ENCODE results near the gene BLNK. TPM values are rescaled to one million over a fixed set of nuclear protein-coding genes. Genes with fewer than 3 reads are reported as not detected.

BLNK gene
- total RNA-seq, 1 donor from 2014 or later, result not detected

GRCh38 chr10:96188916-96189315 lies 82.5 kb downstream of the BLNK start:
- Mint-ChIP-seq H3K27ac (ENCODE audit: unreplicated experiment) (no peak overlapping the region), H3K36me3 (ENCODE audit: low read depth, unreplicated experiment) (no peaks in the 10 kb centered on the region), H3K27me3 (ENCODE audit: low read depth, unreplicated experiment) (peaks cover 2% of the 10 kb centered on the region), H3K4me1 (ENCODE audit: low read depth, unreplicated experiment) (peaks cover 5% of the 10 kb centered on the region), H3K9me3 (ENCODE audit: unreplicated experiment) (peaks cover 3% of the 10 kb centered on the region), H3K4me3 (ENCODE audit: unreplicated experiment) (no peak overlapping the region)
- Histone ChIP-seq H3K79me2 (ENCODE audit: insufficient read depth, low read length) (no peaks in the 10 kb centered on the region), H4K20me1 (ENCODE audit: insufficient read depth, low read length) (no peaks in the 10 kb centered on the region), H2AFZ (ENCODE audit: low read depth, low read length) (no peak overlapping the region), H3K27ac (ENCODE audit: low read depth, low read length) (no peak overlapping the region), H3K36me3 (ENCODE audit: insufficient read depth, low read length) (no peaks in the 10 kb centered on the region), H3K9ac (ENCODE audit: low read length) (no peak overlapping the region), H3K4me1 (ENCODE audit: insufficient read depth, low read length) (peaks cover 3% of the 10 kb centered on the region), H3K27me3 (ENCODE audit: insufficient read depth, low read length) (no peaks in the 10 kb centered on the region), H3K9me3 (ENCODE audit: insufficient read depth, low read depth, low read length) (no peaks in the 10 kb centered on the region), H3K4me2 (ENCODE audit: low read length) (no peak overlapping the region), H3K4me3 (ENCODE audit: insufficient read depth, low read depth, low read length) (no peak overlapping the region)
- peak; percentile 40 for DNase-seq (ENCODE audit: low read depth)
- FAIRE-seq, result no peak
- TF ChIP-seq, protein P1, sequence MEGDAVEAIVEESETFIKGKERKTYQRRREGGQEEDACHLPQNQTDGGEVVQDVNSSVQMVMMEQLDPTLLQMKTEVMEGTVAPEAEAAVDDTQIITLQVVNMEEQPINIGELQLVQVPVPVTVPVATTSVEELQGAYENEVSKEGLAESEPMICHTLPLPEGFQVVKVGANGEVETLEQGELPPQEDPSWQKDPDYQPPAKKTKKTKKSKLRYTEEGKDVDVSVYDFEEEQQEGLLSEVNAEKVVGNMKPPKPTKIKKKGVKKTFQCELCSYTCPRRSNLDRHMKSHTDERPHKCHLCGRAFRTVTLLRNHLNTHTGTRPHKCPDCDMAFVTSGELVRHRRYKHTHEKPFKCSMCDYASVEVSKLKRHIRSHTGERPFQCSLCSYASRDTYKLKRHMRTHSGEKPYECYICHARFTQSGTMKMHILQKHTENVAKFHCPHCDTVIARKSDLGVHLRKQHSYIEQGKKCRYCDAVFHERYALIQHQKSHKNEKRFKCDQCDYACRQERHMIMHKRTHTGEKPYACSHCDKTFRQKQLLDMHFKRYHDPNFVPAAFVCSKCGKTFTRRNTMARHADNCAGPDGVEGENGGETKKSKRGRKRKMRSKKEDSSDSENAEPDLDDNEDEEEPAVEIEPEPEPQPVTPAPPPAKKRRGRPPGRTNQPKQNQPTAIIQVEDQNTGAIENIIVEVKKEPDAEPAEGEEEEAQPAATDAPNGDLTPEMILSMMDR (IDR thresholded peaks at IDR 0.05; ENCODE audit: insufficient read depth, low read depth, low read length), result no peak
- TF ChIP-seq EZH2 (IDR thresholded peaks at IDR 0.05; ENCODE audit: insufficient read depth, low read length), result no peak

DNA sequence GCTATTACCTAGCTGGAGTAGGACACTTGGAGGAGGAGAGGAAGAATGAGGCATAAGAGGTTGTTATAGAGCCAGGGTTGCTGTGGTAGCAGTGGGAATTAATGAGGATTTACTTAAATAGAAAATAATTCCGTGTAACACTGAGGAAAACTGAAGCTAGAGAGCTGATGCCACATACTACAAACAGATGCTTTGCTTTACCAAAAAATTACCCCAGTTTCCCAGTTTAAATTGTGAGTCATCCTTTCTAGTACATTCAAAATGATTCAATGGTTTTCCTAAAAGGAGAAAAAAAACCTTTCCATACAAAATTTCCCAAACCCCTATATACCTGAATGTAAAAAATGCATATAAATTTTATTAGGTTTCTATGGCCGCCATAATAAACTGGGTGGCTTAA lies 82.9 kb downstream of the BLNK start:
- no peak for TF ChIP-seq EZH2 (IDR thresholded peaks at IDR 0.05; ENCODE audit: insufficient read depth, low read length)
- TF ChIP-seq, protein P1 (IDR thresholded peaks at IDR 0.05; ENCODE audit: insufficient read depth, low read depth, low read length), result no peak
- peaks cover 2% of the 10 kb centered on the region for H3K27me3 Mint-ChIP-seq (ENCODE audit: low read depth, unreplicated experiment)
- Histone ChIP-seq H3K27me3 (ENCODE audit: insufficient read depth, low read length) (no peaks in the 10 kb centered on the region), H3K9me3 (ENCODE audit: insufficient read depth, low read depth, low read length) (no peaks in the 10 kb centered on the region), H2AFZ (ENCODE audit: low read depth, low read length) (no peak overlapping the region), H3K27ac (ENCODE audit: low read depth, low read length) (no peak overlapping the region), H3K4me1 (ENCODE audit: insufficient read depth, low read length) (peaks cover 3% of the 10 kb centered on the region), H3K9ac (ENCODE audit: low read length) (no peak overlapping the region), H3K4me2 (ENCODE audit: low read length) (no peak overlapping the region), H4K20me1 (ENCODE audit: insufficient read depth, low read length) (no peaks in the 10 kb centered on the region), H3K79me2 (ENCODE audit: insufficient read depth, low read length) (no peaks in the 10 kb centered on the region), H3K36me3 (ENCODE audit: insufficient read depth, low read length) (no peaks in the 10 kb centered on the region), H3K4me3 (ENCODE audit: insufficient read depth, low read depth, low read length) (no peak overlapping the region)
- no peak for DNase-seq (ENCODE audit: low read depth)
- no peak for FAIRE-seq
- peaks cover 2% of the 10 kb centered on the region for H3K36me3 Mint-ChIP-seq (ENCODE audit: low read depth, unreplicated experiment)
- H3K4me3 Mint-ChIP-seq (ENCODE audit: unreplicated experiment), result no peak overlapping the region
- H3K4me1 Mint-ChIP-seq (ENCODE audit: low read depth, unreplicated experiment), result peaks cover 5% of the 10 kb centered on the region
- H3K9me3 Mint-ChIP-seq (ENCODE audit: unreplicated experiment), result peaks cover 3% of the 10 kb centered on the region
- no peak overlapping the region for H3K27ac Mint-ChIP-seq (ENCODE audit: unreplicated experiment)

GRCh38 chr10:96176985-96177384 lies 94.4 kb downstream of the BLNK start:
- no peak for TF ChIP-seq EZH2 (IDR thresholded peaks at IDR 0.05; ENCODE audit: insufficient read depth, low read length)
- TF ChIP-seq, protein P1 (IDR thresholded peaks at IDR 0.05; ENCODE audit: insufficient read depth, low read depth, low read length), result no peak
- DNase-seq (ENCODE audit: low read depth) (no peak), FAIRE-seq (no peak)
- H3K79me2 ChIP-seq (ENCODE audit: insufficient read depth, low read length), result no peaks in the 10 kb centered on the region
- no peak overlapping the region for H3K9ac ChIP-seq (ENCODE audit: low read length)
- peaks cover 4% of the 10 kb centered on the region for H3K36me3 Mint-ChIP-seq (ENCODE audit: low read depth, unreplicated experiment)
- H3K9me3 ChIP-seq (ENCODE audit: insufficient read depth, low read depth, low read length), result no peaks in the 10 kb centered on the region
- no peak overlapping the region for H3K27ac ChIP-seq (ENCODE audit: low read depth, low read length)
- no peak overlapping the region for H3K27ac Mint-ChIP-seq (ENCODE audit: unreplicated experiment)
- H3K9me3 Mint-ChIP-seq (ENCODE audit: unreplicated experiment), result peaks cover 13% of the 10 kb centered on the region
- no peak overlapping the region for H3K4me3 Mint-ChIP-seq (ENCODE audit: unreplicated experiment)
- no peaks in the 10 kb centered on the region for H4K20me1 ChIP-seq (ENCODE audit: insufficient read depth, low read length)
- no peak overlapping the region for H3K4me2 ChIP-seq (ENCODE audit: low read length)
- no peaks in the 10 kb centered on the region for H3K36me3 ChIP-seq (ENCODE audit: insufficient read depth, low read length)
- no peak overlapping the region for H3K4me3 ChIP-seq (ENCODE audit: insufficient read depth, low read depth, low read length)
- no peak overlapping the region for H2AFZ ChIP-seq (ENCODE audit: low read depth, low read length)
- H3K27me3 ChIP-seq (ENCODE audit: insufficient read depth, low read length), result no peaks in the 10 kb centered on the region
- no peaks in the 10 kb centered on the region for H3K4me1 ChIP-seq (ENCODE audit: insufficient read depth, low read length)
- H3K27me3 Mint-ChIP-seq (ENCODE audit: low read depth, unreplicated experiment), result peaks cover 2% of the 10 kb centered on the region
- H3K4me1 Mint-ChIP-seq (ENCODE audit: low read depth, unreplicated experiment), result no peaks in the 10 kb centered on the region

All from astrocyte (in vitro differentiated cells and primary cell).